Nephron progenitor cell (in vitro differentiated cells): ENCODE measurements around the gene CHMP4A.

ENCODE experiments used
- DNase-seq: peaks from one replicate; pipeline ENCODE4 v3.0.0; 2021
- H3K27ac Mint-ChIP-seq: 2 replicates; pipeline ENCODE4 v1.8.0; 2021; ENCODE audit warnings: mild to moderate bottlenecking, moderate library complexity, mixed read lengths
- H3K27me3 Mint-ChIP-seq: 2 replicates; pipeline ENCODE4 v1.8.0; 2021; ENCODE audit warnings: mild to moderate bottlenecking, low read depth, mixed read lengths; ENCODE audit not compliant: poor library complexity
- H3K36me3 Mint-ChIP-seq: 2 replicates; pipeline ENCODE4 v1.8.0; 2021; ENCODE audit warnings: low read depth, mixed read lengths
- H3K4me1 Mint-ChIP-seq: 2 replicates; pipeline ENCODE4 v1.8.0; 2021; ENCODE audit warnings: mixed read lengths
- H3K4me3 Mint-ChIP-seq: 2 replicates; pipeline ENCODE4 v1.8.0; 2021; ENCODE audit warnings: mild to moderate bottlenecking, moderate library complexity, mixed read lengths
- H3K9me3 Mint-ChIP-seq: 2 replicates; pipeline ENCODE4 v1.8.0; 2021; ENCODE audit warnings: mild to moderate bottlenecking, moderate library complexity, mixed read lengths
- CTCF ChIP-seq: fragments of 200-600 bp; sonication (generic); IDR thresholded peaks from 2 replicates; pipeline ENCODE4 v1.5.0; 2021; ENCODE audit warnings: antibody characterized with exemption

The CHMP4A gene

GRCh38 chr14:24241829-24242443 lies 28.6 kb upstream of the CHMP4A start:
- H3K27ac Mint-ChIP-seq: peak overlapping the region; percentile 100
- H3K4me1 Mint-ChIP-seq: peaks cover 41% of the 10 kb centered on the region
- peaks cover 13% of the 10 kb centered on the region for H3K27me3 Mint-ChIP-seq

GRCh38 chr14:24240110-24240918 lies 27.0 kb upstream of the CHMP4A start:
- Mint-ChIP-seq H3K27me3 (peaks cover 4% of the 10 kb centered on the region), H3K27ac (no peak overlapping the region), H3K4me1 (peaks cover 41% of the 10 kb centered on the region), H3K9me3 (no peaks in the 10 kb centered on the region), H3K36me3 (peaks cover 38% of the 10 kb centered on the region), H3K4me3 (peak overlapping the region; percentile 97)
- no peak for TF ChIP-seq CTCF
- DNase-seq: no peak

More at GRCh38 chr14:24241829-24242443, 28.6 kb upstream of the CHMP4A start:
- DNase-seq: peak; percentile 95
- H3K9me3 Mint-ChIP-seq: no peaks in the 10 kb centered on the region
- H3K4me3 Mint-ChIP-seq: peak overlapping the region; percentile 97
- peaks cover 27% of the 10 kb centered on the region for H3K36me3 Mint-ChIP-seq
- TF ChIP-seq CTCF: peak; percentile 52

- no peak for TF ChIP-seq CTCF
- H3K4me1 Mint-ChIP-seq: peaks cover 45% of the 10 kb centered on the region
- H3K36me3 Mint-ChIP-seq: peaks cover 38% of the 10 kb centered on the region
Measured at GRCh38 chr14:24238527-24239037, 25.3 kb upstream of the CHMP4A start.

GRCh38 chr14:24238123-24238522 lies 24.8 kb upstream of the CHMP4A start:
- no peak for TF ChIP-seq CTCF
- no peak for DNase-seq
- H3K27me3 Mint-ChIP-seq: peaks cover 4% of the 10 kb centered on the region
- peaks cover 38% of the 10 kb centered on the region for H3K36me3 Mint-ChIP-seq
- H3K9me3 Mint-ChIP-seq: no peaks in the 10 kb centered on the region
- H3K4me1 Mint-ChIP-seq: peaks cover 46% of the 10 kb centered on the region
- no peak overlapping the region for H3K4me3 Mint-ChIP-seq
- no peak overlapping the region for H3K27ac Mint-ChIP-seq

More at GRCh38 chr14:24238527-24239037, 25.3 kb upstream of the CHMP4A start:
- Mint-ChIP-seq H3K9me3 (no peaks in the 10 kb centered on the region), H3K4me3 (no peak overlapping the region), H3K27me3 (peaks cover 4% of the 10 kb centered on the region), H3K27ac (peak overlapping the region; percentile 40)
- no peak for DNase-seq

- Mint-ChIP-seq H3K4me1 (peaks cover 48% of the 10 kb centered on the region), H3K27ac (peak overlapping the region; percentile 25), H3K36me3 (peaks cover 38% of the 10 kb centered on the region), H3K4me3 (no peak overlapping the region), H3K9me3 (no peaks in the 10 kb centered on the region), H3K27me3 (no peaks in the 10 kb centered on the region)
- DNase-seq: no peak
- TF ChIP-seq CTCF: no peak
Measured at GRCh38 chr14:24237463-24237955, 24.2 kb upstream of the CHMP4A start.
